Stimulated activated CD8-positive, alpha-beta memory T cell treated with anti-CD3 and anti-CD28 coated beads, Interleukin-2, amount 100 ng/mL, for 48 hours (primary cell): Measurements from ENCODE around the gene HSD17B1.
"Not testable (repeated sequence)": the region's sequence is repeated elsewhere in the genome, so short reads cannot be mapped to it uniquely, and the experiment has no call there.

Experiments
- DNase-seq, 2 donors: peaks; one replicate each; pipeline ENCODE4 v3.0.0-alpha.2; 2020; ENCODE audit warnings: low read depth in 2 of 2

HSD17B1 gene

DNA sequence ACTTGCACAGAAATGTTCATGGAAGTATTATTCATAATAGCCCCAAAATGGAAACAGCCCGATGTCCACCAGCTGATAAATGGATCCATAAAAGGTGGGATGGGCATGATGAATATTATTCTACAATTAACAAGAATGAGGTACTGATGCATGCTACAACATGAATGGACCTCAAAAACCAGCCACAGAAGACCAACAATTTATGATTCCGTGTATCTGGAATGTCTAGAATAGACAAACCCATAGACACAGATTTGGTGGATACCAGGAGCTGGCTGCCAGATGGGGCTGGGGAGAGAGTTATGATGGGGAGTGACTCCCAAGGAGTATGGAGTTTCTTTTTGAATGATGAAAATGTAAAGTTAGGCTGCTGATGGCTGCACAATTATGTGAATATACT is 27.5 kb upstream of the HSD17B1 start:
- no peak for DNase-seq

GRCh38 chr17:42526031-42526444 is 26.7 kb upstream of the HSD17B1 start:
- no peak for DNase-seq

- DNase-seq, result no peak
These were observed 24.8 kb upstream of the HSD17B1 start for GRCh38 chr17:42527932-42528331.

DNA sequence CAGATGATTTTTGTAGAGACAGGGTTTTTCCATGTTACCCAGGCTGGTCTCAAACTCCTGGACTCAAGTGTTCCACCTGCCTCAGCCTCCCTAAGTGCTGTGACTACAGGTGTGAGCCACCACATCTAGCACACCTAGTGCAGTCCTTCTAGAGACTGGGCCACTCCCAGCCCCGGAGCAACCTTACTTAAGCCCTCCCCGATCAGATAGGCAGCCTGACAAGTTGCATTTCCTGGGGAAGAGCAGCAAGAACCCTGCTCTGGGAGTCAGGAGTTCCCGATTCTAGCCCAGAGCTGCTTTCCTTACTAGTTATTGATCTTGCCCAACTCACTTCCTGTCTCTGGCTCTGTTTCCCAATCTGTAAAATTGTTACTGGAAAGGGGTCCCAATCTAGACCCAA is 23.7 kb upstream of the HSD17B1 start:
- no peak for DNase-seq

GRCh38 chr17:42530952-42531454 is 21.7 kb upstream of the HSD17B1 start:
- no peak for DNase-seq

DNA sequence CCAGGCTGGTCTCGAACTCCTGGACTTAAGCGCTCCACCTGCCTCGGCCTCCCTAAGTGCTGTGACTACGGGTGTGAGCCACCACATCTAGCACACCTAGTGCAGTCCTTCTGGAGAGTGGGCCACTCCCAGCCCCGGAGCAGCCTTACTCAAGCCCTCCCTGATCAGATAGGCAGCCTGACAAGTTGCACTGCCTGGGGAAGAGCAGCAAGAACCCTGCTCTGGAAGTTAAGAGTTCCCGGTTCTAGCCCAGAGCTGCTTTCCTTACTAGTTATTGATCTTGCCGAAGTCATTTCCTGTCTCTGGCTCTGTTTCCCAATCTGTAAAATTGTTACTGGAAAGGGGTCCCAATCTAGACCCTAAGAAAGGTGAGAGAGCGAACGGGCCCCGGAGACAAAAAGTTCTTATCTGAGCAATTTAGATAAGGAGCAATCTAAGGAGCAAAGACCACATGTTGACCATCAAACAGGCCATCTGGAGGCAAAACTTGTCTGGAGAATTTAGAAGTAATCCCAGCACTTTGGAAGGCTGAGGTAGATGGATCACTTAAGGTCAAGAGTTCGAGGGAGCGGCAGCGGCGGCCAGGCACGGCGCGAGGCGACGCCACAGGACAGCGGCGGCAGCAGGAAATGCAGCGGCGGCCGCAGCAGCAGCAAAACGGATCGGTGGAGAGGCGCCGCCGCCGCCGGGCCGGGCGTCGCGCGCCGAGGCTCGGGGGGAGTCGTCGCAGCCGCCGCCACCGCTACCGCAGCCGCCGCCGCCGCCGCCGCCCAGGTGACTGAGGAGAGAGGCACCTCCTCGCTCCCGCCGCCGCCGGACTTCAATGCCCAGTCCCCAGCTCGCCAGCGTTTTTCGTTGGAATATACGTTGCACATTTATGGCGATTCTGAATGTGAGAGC is 21.0 kb upstream of the HSD17B1 start:
- DNase-seq, result peak; percentile 32 to 37

- DNase-seq, result no peak
These were observed 17.3 kb upstream of the HSD17B1 start for GRCh38 chr17:42535155-42536047.

DNA sequence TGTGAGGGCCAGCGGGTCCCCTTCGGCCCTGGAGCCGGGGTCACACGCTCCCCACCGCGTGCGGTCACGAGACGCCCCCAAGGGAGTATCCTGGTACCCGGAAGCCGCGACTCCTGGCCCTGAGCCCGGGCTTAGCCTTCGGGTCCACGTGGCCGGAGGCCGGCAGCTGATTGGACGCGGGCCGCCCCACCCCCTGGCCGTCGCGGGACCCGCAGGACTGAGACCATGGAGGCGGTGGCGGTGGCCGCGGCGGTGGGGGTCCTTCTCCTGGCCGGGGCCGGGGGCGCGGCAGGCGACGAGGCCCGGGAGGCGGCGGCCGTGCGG is 16.7 kb upstream of the HSD17B1 start, which contains the start of gene NAGLU:
TSS of gene NAGLU (plus strand) at position 194 of the 324 bp plus-strand sequence. CDS start at position 226, 32 bp downstream.
- DNase-seq, result peak; percentile 84 to 86

GRCh38 chr17:42536372-42537155 is 16.2 kb upstream of the HSD17B1 start:
- peak; percentile 68 to 73 for DNase-seq

GRCh38 chr17:42537156-42537805 is 15.4 kb upstream of the HSD17B1 start:
- no peak for DNase-seq

DNA sequence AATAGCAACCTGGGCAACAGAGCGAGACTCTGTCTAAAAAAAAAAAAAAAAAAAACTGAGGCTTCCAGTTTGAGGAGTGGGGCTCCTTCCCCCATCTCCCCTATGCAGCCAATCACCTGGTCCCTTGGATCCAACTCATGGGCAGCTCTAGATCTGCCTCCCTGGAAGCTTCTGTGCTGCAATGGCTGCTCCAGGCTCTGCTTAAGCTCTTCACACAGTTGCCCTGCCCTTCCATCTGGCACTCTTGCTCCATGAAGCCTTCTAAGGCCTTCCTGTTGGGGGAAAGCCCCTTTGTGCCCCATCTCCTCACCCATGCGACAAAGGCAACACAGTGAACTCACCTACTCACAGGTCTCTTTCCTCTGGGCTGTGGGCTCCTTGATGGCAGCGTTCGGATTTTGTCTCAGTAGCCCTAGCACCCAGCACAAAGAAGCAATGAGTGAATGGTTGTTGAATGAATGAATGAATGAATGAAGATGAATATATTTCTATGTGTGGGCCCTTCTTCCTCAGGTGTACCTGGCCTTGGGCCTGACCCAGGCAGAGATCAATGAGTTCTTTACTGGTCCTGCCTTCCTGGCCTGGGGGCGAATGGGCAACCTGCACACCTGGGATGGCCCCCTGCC is 14.8 kb upstream of the HSD17B1 start:
- DNase-seq, result no peak

DNA sequence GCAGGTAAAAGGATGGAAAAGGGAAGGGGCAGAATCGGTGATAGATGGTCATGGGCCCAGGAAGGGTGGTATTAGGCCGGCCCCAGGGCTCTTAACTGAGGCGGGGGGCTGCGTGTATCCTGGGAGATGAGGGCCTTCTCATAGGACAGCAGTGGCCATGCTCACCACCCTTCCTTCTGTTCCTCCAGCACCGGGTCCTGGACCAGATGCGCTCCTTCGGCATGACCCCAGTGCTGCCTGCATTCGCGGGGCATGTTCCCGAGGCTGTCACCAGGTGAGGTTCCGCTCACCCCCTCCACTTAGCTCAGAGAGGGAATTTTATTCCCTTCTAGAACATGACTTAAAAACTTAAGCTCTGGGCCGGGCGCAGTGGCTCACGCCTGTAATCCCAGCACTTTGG is 14.2 kb upstream of the HSD17B1 start:
- no peak for DNase-seq

- DNase-seq, result not testable (repeated sequence)
These were observed 12.2 kb upstream of the HSD17B1 start for GRCh38 chr17:42540558-42540957.

- no peak for DNase-seq
These were observed 11.5 kb upstream of the HSD17B1 start for GRCh38 chr17:42541041-42541833.

- no peak for DNase-seq
These were observed 9.3 kb upstream of the HSD17B1 start for GRCh38 chr17:42543190-42544079.

DNA sequence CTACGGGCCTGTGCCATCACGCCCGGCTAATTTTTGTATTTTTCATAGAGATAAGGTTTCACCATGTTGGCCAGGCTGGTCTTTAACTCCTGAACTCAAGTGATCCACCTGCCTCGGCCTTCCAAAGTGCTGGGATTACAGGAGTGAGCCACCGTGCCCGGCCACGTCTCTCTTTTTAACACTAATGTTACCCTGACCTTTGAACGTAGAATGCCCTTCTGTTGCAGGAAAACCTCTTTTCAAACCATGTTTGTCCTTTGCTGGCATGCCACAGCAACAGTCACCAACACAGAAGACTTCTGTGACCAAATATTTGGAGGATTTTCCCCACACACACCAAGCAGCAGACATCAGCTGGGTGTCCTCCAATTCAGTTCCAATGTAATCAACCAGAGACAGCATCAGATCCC is 7.8 kb upstream of the HSD17B1 start:
- DNase-seq, result no peak

DNA sequence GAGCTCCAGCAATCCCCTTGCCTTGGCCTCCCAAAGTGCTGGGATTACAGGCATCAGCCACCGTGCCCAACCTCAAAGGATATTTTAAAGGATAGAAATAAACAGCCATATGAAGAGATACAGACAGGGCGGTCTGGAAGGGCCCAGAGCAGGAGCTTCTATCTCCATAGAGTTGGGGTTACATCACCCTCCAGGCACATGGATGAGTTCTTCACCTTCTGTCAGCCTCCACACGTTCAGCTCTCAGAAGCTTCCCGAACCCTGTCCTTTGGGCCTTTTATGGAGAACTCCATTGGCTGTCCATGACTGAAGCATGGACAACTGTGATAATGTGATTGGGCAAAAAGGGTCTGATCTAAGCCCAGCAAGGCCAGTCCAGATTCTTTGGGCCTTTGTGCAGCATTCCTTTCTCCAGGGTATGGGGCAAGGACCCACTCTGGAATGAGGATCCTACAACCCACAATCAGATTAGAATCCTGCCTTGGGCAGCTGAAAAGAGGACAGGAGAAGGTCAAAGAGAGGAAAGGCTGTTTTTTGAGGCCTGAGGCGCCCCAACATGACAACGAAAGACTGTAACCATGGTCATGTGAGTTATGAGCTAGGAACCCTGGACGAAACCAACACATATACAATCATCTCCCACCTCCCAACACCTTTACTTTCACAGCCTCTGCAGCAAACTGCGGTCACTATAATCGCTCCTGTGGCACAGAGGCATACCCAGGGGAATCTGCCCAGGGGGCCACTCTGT is 6.8 kb upstream of the HSD17B1 start:
- DNase-seq, result not testable (repeated sequence)

DNA sequence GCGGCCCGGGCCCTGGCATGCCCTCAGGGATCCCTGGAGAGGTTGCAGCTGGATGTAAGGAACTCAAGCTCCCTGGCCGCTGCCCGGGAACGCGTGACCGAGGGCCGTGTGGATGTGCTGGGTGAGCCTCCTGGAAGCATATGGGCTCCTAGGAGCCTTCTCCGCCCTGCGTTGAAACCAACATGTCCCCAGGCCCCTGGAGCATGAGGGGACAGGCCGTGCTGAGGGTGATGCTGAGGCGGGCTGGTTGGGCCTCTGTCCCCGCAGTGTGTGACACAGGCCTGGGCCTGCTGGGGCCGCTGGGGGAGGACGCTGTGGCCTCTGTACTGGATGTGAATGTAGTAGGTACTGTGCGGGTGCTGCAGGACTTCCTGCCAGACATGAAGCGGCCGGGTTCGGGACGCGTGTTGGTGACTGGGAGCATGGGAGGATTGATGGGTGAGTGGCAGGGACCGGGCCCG is 5.7 kb upstream of the HSD17B1 start:
- DNase-seq, result no peak
